Measurements from ENCODE around the gene KNDC1.

DNA sequence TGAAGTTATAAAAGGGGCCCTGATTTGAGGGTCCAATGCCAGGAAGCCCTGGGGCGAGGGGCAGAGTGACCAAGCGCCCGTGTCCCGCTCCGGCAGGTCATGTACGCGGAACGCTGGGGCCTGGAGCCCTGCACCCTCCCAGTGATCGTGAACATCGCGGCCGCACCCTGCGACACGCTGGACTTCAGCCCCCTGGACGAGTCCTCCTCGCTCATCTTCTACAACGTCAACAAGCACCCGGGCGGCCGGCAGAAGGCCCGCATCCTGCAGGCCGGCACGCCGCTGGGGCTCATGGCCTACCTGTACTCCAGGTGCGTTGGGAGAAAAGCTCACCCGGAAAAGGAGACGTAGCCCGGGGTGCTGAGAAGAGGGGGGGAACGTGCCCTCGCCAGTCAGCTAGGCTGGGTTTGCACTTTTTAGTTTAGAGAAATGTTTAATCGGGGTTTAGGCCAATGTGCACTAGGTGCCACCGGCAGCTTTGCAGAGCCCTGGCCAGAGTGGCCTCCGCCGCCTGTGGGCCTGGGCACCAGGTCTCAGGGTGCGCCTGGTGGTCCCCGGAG lies 47.1 kb downstream of the KNDC1 start:
- TF ChIP-seq, protein P1, sequence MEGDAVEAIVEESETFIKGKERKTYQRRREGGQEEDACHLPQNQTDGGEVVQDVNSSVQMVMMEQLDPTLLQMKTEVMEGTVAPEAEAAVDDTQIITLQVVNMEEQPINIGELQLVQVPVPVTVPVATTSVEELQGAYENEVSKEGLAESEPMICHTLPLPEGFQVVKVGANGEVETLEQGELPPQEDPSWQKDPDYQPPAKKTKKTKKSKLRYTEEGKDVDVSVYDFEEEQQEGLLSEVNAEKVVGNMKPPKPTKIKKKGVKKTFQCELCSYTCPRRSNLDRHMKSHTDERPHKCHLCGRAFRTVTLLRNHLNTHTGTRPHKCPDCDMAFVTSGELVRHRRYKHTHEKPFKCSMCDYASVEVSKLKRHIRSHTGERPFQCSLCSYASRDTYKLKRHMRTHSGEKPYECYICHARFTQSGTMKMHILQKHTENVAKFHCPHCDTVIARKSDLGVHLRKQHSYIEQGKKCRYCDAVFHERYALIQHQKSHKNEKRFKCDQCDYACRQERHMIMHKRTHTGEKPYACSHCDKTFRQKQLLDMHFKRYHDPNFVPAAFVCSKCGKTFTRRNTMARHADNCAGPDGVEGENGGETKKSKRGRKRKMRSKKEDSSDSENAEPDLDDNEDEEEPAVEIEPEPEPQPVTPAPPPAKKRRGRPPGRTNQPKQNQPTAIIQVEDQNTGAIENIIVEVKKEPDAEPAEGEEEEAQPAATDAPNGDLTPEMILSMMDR (IDR thresholded peaks at IDR 0.05 in 8 of 11, conservative IDR thresholded peaks at IDR 0.05 in 3 of 11) = no peak
- TF ChIP-seq POLR2A (IDR thresholded peaks at IDR 0.05) = no peak
